GM12874 (cell line): ENCODE measurements around the gene KRT31.

Source experiments
- CTCF ChIP-seq: IDR thresholded peaks from 2 replicates; pipeline ENCODE4 v1.5.1; 2011; ENCODE audit warnings: low read depth, mild to moderate bottlenecking, control low read depth, low read length, moderate library complexity; ENCODE audit not compliant: insufficient read depth

Gene KRT31

GRCh38 chr17:41367426-41368075 lies 29.9 kb downstream of the KRT31 start:
- TF ChIP-seq CTCF: no peak

- no peak for TF ChIP-seq CTCF
Measured at GRCh38 chr17:41366070-41366469, 31.3 kb downstream of the KRT31 start.

GRCh38 chr17:41363881-41364280 lies 33.5 kb downstream of the KRT31 start:
- TF ChIP-seq CTCF: no peak

GRCh38 chr17:41360296-41360995 lies 37.0 kb downstream of the KRT31 start:
- TF ChIP-seq CTCF: no peak

GRCh38 chr17:41354536-41354935 lies 42.9 kb downstream of the KRT31 start:
- TF ChIP-seq CTCF: no peak

GRCh38 chr17:41352597-41353366 lies 44.6 kb downstream of the KRT31 start:
- TF ChIP-seq CTCF: no peak

GRCh38 chr17:41351177-41351576 lies 46.2 kb downstream of the KRT31 start:
- no peak for TF ChIP-seq CTCF
